ENCODE data around the gene ZNF322.

GRCh38 chr6:26604797-26605196 lies 54.7 kb downstream of the ZNF322 start:
- TF ChIP-seq CTCF (IDR thresholded peaks at IDR 0.05; ENCODE audit: low read depth, low read length) (no peak), EZH2phosphoT487 (IDR thresholded peaks at IDR 0.05; ENCODE audit: low read depth) (no peak)
